Neural progenitor cell (in vitro differentiated cells): ENCODE measurements around the gene RPTOR. TPM values are rescaled to one million over a fixed set of nuclear protein-coding genes. Genes with fewer than 3 reads are reported as not detected.

Source experiments
- DNase-seq: peaks from one replicate; pipeline ENCODE4 v3.0.0-alpha.2; 2016; ENCODE audit warnings: low spot score
- H2AFZ ChIP-seq: fragments of 200-600 bp; sonication (generic); replicated peaks from 2 replicates; pipeline ENCODE4 v1.6.1; 2016; ENCODE audit warnings: antibody characterized with exemption
- H3F3A ChIP-seq: fragments of 200-600 bp; sonication (generic); 2 replicates; pipeline ENCODE4 v1.6.1; 2016; ENCODE audit warnings: antibody characterized with exemption, low read depth
- H3K27ac ChIP-seq: fragments of 200-600 bp; sonication (generic); 2 replicates; pipeline ENCODE4 v1.5.1; 2016; ENCODE audit warnings: mild to moderate bottlenecking
- H3K27me3 ChIP-seq: fragments of 200-600 bp; sonication (generic); 2 replicates; pipeline ENCODE4 v1.6.1; 2016; ENCODE audit warnings: mild to moderate bottlenecking, moderate library complexity
- H3K36me3 ChIP-seq: fragments of 200-600 bp; sonication (generic); 2 replicates; pipeline ENCODE4 v1.5.1; 2016
- H3K4me1 ChIP-seq: fragments of 200-600 bp; sonication (generic); 2 replicates; pipeline ENCODE4 v1.6.1; 2016; ENCODE audit warnings: mixed run types
- H3K4me2 ChIP-seq: fragments of 200-600 bp; sonication (generic); 2 replicates; pipeline ENCODE4 v1.6.1; 2016
- H3K4me3 ChIP-seq: fragments of 200-600 bp; sonication (generic); 2 replicates; pipeline ENCODE4 v1.5.1; 2016
- H3K79me2 ChIP-seq: fragments of 200-600 bp; sonication (generic); 2 replicates; pipeline ENCODE4 v1.6.1; 2016; ENCODE audit warnings: low read depth
- H3K9ac ChIP-seq: fragments of 200-600 bp; sonication (generic); 2 replicates; pipeline ENCODE4 v1.6.1; 2016
- H3K9me3 ChIP-seq: fragments of 200-600 bp; sonication (generic); 2 replicates; pipeline ENCODE4 v1.5.1; 2016; ENCODE audit warnings: low read depth
- H4K20me1 ChIP-seq: fragments of 200-600 bp; sonication (generic); 2 replicates; pipeline ENCODE4 v1.6.1; 2016; ENCODE audit warnings: low read depth
- H3K27ac Mint-ChIP-seq: 3 replicates; pipeline ENCODE4 v1.8.0; 2021; ENCODE audit warnings: mixed read lengths
- H3K27me3 Mint-ChIP-seq: 2 replicates; pipeline ENCODE4 v1.8.0; 2022; ENCODE audit warnings: low read depth, mild to moderate bottlenecking, inconsistent platforms, moderate library complexity, mixed read lengths; ENCODE audit not compliant: insufficient read depth
- H3K36me3 Mint-ChIP-seq: 3 replicates; pipeline ENCODE4 v1.8.0; 2021; ENCODE audit warnings: mixed read lengths
- H3K4me1 Mint-ChIP-seq: 3 replicates; pipeline ENCODE4 v1.8.0; 2021; ENCODE audit warnings: mixed read lengths
- H3K4me3 Mint-ChIP-seq: 3 replicates; pipeline ENCODE4 v1.8.0; 2021; ENCODE audit warnings: mild to moderate bottlenecking, moderate library complexity, mixed read lengths
- H3K9me3 Mint-ChIP-seq: 3 replicates; pipeline ENCODE4 v1.8.0; 2020; ENCODE audit warnings: mixed read lengths
- CTCF ChIP-seq: fragments of 200-600 bp; sonication (generic); IDR thresholded peaks from 2 replicates; pipeline ENCODE4 v1.5.1; 2017; ENCODE audit warnings: antibody characterized with exemption, mild to moderate bottlenecking
- EZH2 ChIP-seq: fragments of 200-600 bp; sonication (generic); IDR thresholded peaks from 2 replicates; pipeline ENCODE4 v1.6.1; 2017; ENCODE audit warnings: antibody characterized with exemption, mild to moderate bottlenecking, moderate library complexity
- EZH2phosphoT487 ChIP-seq: fragments of 200-600 bp; sonication (generic); IDR thresholded peaks from 2 replicates; pipeline ENCODE4 v1.6.1; 2017; ENCODE audit warnings: antibody characterized with exemption
- total RNA-seq: library from RNA; depleted of rRNA; stranded (reverse); fragments of >200 nt; gene quantifications from 2 replicates; pipeline ENCODE4 v1.2.3, GENCODE V29; 2015; ENCODE audit warnings: low replicate concordance

The RPTOR gene
- total RNA-seq, 1 donor from 2014 or later, result 7.4 TPM

- peaks cover 7% of the 10 kb centered on the region for H3K27me3 Mint-ChIP-seq
- H4K20me1 ChIP-seq, result no peaks in the 10 kb centered on the region
- H3K27ac ChIP-seq, result no peak overlapping the region
- peaks cover 6% of the 10 kb centered on the region for H3K36me3 Mint-ChIP-seq
- H3F3A ChIP-seq, result no peaks in the 10 kb centered on the region
- peak overlapping the region; percentile 78 for H3K27ac Mint-ChIP-seq
- H3K9me3 Mint-ChIP-seq, result no peaks in the 10 kb centered on the region
- TF ChIP-seq CTCF, result no peak
- TF ChIP-seq EZH2phosphoT487, result no peak
- no peak for TF ChIP-seq EZH2
- H3K36me3 ChIP-seq, result no peaks in the 10 kb centered on the region
- H3K4me3 Mint-ChIP-seq, result no peak overlapping the region
- H3K4me3 ChIP-seq, result no peak overlapping the region
- H3K4me1 Mint-ChIP-seq, result peaks cover 28% of the 10 kb centered on the region
- H2AFZ ChIP-seq, result no peak overlapping the region
- H3K9ac ChIP-seq, result no peak overlapping the region
- H3K4me1 ChIP-seq, result peaks cover 19% of the 10 kb centered on the region
- no peak overlapping the region for H3K4me2 ChIP-seq
- no peaks in the 10 kb centered on the region for H3K27me3 ChIP-seq
- DNase-seq, result no peak
- no peaks in the 10 kb centered on the region for H3K79me2 ChIP-seq
- no peaks in the 10 kb centered on the region for H3K9me3 ChIP-seq
Measured at GRCh38 chr17:80848449-80849102, 303.9 kb downstream of the RPTOR start.

GRCh38 chr17:80849119-80849518 is 304.5 kb downstream of the RPTOR start:
- Histone ChIP-seq H3K27ac (no peak overlapping the region), H3K9me3 (no peaks in the 10 kb centered on the region), H3K4me1 (peaks cover 19% of the 10 kb centered on the region), H3K4me2 (no peak overlapping the region), H2AFZ (no peak overlapping the region), H3F3A (no peaks in the 10 kb centered on the region), H3K4me3 (no peak overlapping the region), H3K9ac (no peak overlapping the region), H3K79me2 (no peaks in the 10 kb centered on the region), H3K36me3 (no peaks in the 10 kb centered on the region), H4K20me1 (no peaks in the 10 kb centered on the region), H3K27me3 (no peaks in the 10 kb centered on the region)
- no peak for DNase-seq
- Mint-ChIP-seq H3K36me3 (peaks cover 6% of the 10 kb centered on the region), H3K4me3 (no peak overlapping the region), H3K27me3 (peaks cover 7% of the 10 kb centered on the region), H3K9me3 (no peaks in the 10 kb centered on the region), H3K4me1 (peaks cover 30% of the 10 kb centered on the region), H3K27ac (no peak overlapping the region)
- TF ChIP-seq EZH2, result no peak
- TF ChIP-seq CTCF, result no peak

GRCh38 chr17:80850109-80850508 is 305.5 kb downstream of the RPTOR start:
- Histone ChIP-seq H4K20me1 (no peaks in the 10 kb centered on the region), H3K27me3 (no peaks in the 10 kb centered on the region), H3K27ac (no peak overlapping the region), H3K79me2 (no peaks in the 10 kb centered on the region), H3K4me2 (no peak overlapping the region), H3K9me3 (no peaks in the 10 kb centered on the region), H2AFZ (no peak overlapping the region), H3K36me3 (no peaks in the 10 kb centered on the region), H3F3A (no peaks in the 10 kb centered on the region), H3K4me1 (peaks cover 11% of the 10 kb centered on the region), H3K9ac (no peak overlapping the region), H3K4me3 (no peak overlapping the region)
- H3K36me3 Mint-ChIP-seq, result peaks cover 6% of the 10 kb centered on the region
- DNase-seq, result no peak
- no peak overlapping the region for H3K4me3 Mint-ChIP-seq
- TF ChIP-seq EZH2, result no peak
- no peak overlapping the region for H3K27ac Mint-ChIP-seq
- H3K4me1 Mint-ChIP-seq, result peaks cover 23% of the 10 kb centered on the region
- H3K27me3 Mint-ChIP-seq, result peaks cover 7% of the 10 kb centered on the region
- no peaks in the 10 kb centered on the region for H3K9me3 Mint-ChIP-seq

GRCh38 chr17:80850817-80851216 is 306.2 kb downstream of the RPTOR start:
- Histone ChIP-seq H3K9me3 (no peaks in the 10 kb centered on the region), H3K27ac (no peak overlapping the region), H3K4me2 (no peak overlapping the region), H3K9ac (no peak overlapping the region), H3K4me3 (no peak overlapping the region), H3K79me2 (no peaks in the 10 kb centered on the region), H4K20me1 (no peaks in the 10 kb centered on the region), H3K27me3 (no peaks in the 10 kb centered on the region), H3K4me1 (peaks cover 6% of the 10 kb centered on the region), H2AFZ (no peak overlapping the region), H3K36me3 (no peaks in the 10 kb centered on the region), H3F3A (no peaks in the 10 kb centered on the region)
- Mint-ChIP-seq H3K27me3 (peaks cover 7% of the 10 kb centered on the region), H3K27ac (no peak overlapping the region), H3K4me1 (peaks cover 17% of the 10 kb centered on the region), H3K9me3 (no peaks in the 10 kb centered on the region), H3K4me3 (no peak overlapping the region), H3K36me3 (peaks cover 8% of the 10 kb centered on the region)
- no peak for DNase-seq
- no peak for TF ChIP-seq EZH2phosphoT487
